PC-3 (cell line): ENCODE measurements around the gene ESR1. TPM values are rescaled to one million over a fixed set of nuclear protein-coding genes. Genes with fewer than 3 reads are reported as not detected.

Source experiments
- ATAC-seq: fragments of 200-7000 bp; cut with Tn5 transposase; 2 replicates; pipeline ENCODE4 v1.9.1; 2020; ENCODE audit warnings: mild to moderate bottlenecking, moderate library complexity
- BruUV-seq: library from RNA; stranded (reverse); fragments of 400-500 nt; replicated peaks from 2 replicates; lab custom pipeline; 2021; lab: Mats Ljungman, UMichigan
- CTCF ChIA-PET: fragments of 300-600 bp; sonication (Branson Sonifier 250); formaldehyde crosslinking; loops from one replicate; lab custom pipeline; 2022; ENCODE audit warnings: antibody characterized with exemption; lab: Charles Lee
- POLR2A ChIA-PET: fragments of 300-600 bp; sonication (Branson Sonifier 250); formaldehyde crosslinking; loops from one replicate; lab custom pipeline; 2022; ENCODE audit warnings: antibody characterized with exemption; ENCODE audit not compliant: unreplicated experiment; lab: Charles Lee
- DNase-seq: peaks from one replicate; pipeline ENCODE4 v3.0.0-alpha.2; 2015
- H2AFZ ChIP-seq: fragments of 300-600 bp; sonication (generic); 2 replicates; pipeline ENCODE4 v1.6.0; 2016; ENCODE audit warnings: antibody characterized with exemption, low read length
- H3F3A ChIP-seq: fragments of 300-600 bp; sonication (generic); one replicate; pipeline ENCODE4 v1.6.0; 2017; ENCODE audit warnings: antibody characterized with exemption, low read length, control low read depth, mild to moderate bottlenecking; ENCODE audit not compliant: unreplicated experiment
- H3K27ac ChIP-seq: fragments of 300-600 bp; sonication (generic); 2 replicates; pipeline ENCODE4 v1.5.1; 2016; ENCODE audit warnings: mild to moderate bottlenecking, low read length
- H3K27me3 ChIP-seq: fragments of 300-600 bp; sonication (generic); 2 replicates; pipeline ENCODE4 v1.6.1; 2016; ENCODE audit warnings: low read length, mixed read lengths
- H3K36me3 ChIP-seq: fragments of 300-600 bp; sonication (generic); 2 replicates; pipeline ENCODE4 v1.6.1; 2016; ENCODE audit warnings: low read depth, mixed run types, low read length, mixed read lengths
- H3K4me1 ChIP-seq: fragments of 300-600 bp; sonication (generic); 2 replicates; pipeline ENCODE4 v1.5.1; 2016; ENCODE audit warnings: low read length; ENCODE audit not compliant: insufficient read depth
- H3K4me2 ChIP-seq: fragments of 300-600 bp; sonication (generic); 2 replicates; pipeline ENCODE4 v1.6.0; 2016; ENCODE audit warnings: low read length
- H3K4me3 ChIP-seq: fragments of 300-600 bp; sonication (generic); 2 replicates; pipeline ENCODE4 v1.5.1; 2016; ENCODE audit warnings: mild to moderate bottlenecking, low read length, mixed read lengths
- H3K79me2 ChIP-seq: fragments of 300-600 bp; sonication (generic); 2 replicates; pipeline ENCODE4 v1.6.1; 2017; ENCODE audit warnings: low read length, mixed read lengths
- H3K9ac ChIP-seq: fragments of 300-600 bp; sonication (generic); 2 replicates; pipeline ENCODE4 v1.6.0; 2016; ENCODE audit warnings: mild to moderate bottlenecking, low read length
- H3K9me2 ChIP-seq: fragments of 300-600 bp; sonication (generic); replicated peaks from 2 replicates; pipeline ENCODE4 v1.6.1; 2016; ENCODE audit warnings: mixed run types, low read length, mixed read lengths
- H3K9me3 ChIP-seq: fragments of 300-600 bp; sonication (generic); 2 replicates; pipeline ENCODE4 v1.6.1; 2016; ENCODE audit warnings: low read length, mixed read lengths
- H4K20me1 ChIP-seq: fragments of 300-600 bp; sonication (generic); 2 replicates; pipeline ENCODE4 v1.6.1; 2016; ENCODE audit warnings: low read length, mixed read lengths
- CTCF ChIP-seq: fragments of 300-600 bp; sonication (generic); conservative IDR thresholded peaks from 2 replicates; pipeline ENCODE4 v1.5.1; 2017; ENCODE audit warnings: antibody characterized with exemption, low read depth, mild to moderate bottlenecking, low read length
- EZH2 ChIP-seq: fragments of 300-600 bp; sonication (generic); IDR thresholded peaks from one replicate; pipeline ENCODE4 v1.6.1; 2017; ENCODE audit warnings: antibody characterized with exemption, mild to moderate bottlenecking, low read length; ENCODE audit not compliant: unreplicated experiment
- EZH2phosphoT487 ChIP-seq: fragments of 300-600 bp; sonication (generic); IDR thresholded peaks from 2 replicates; pipeline ENCODE4 v1.6.1; 2018; ENCODE audit warnings: mild to moderate bottlenecking, antibody characterized with exemption, low read length, borderline replicate concordance
- intact Hi-C: fragments of 100-400 bp; cut with micrococcal nuclease; formaldehyde crosslinking; loops from 2 replicates; pipeline ENCODE4 v1.9.0; 2023
- total RNA-seq: library from RNA; depleted of rRNA; stranded (reverse); fragments of >200 nt; gene quantifications from 2 replicates; pipeline ENCODE4 v1.2.3, GENCODE V29; 2014

ESR1 gene
- total RNA-seq, 1 experiment from 2014 or later = 5.9 TPM

- no peaks in the 10 kb centered on the region for H3F3A ChIP-seq
- BruUV-seq = no TSS peak
- no peaks in the 10 kb centered on the region for H3K36me3 ChIP-seq
- DNase-seq (no peak), ATAC-seq (no peak)
- no peaks in the 10 kb centered on the region for H4K20me1 ChIP-seq
- intact Hi-C loops = no loop called here
- no peak overlapping the region for H3K4me2 ChIP-seq
- ChIA-PET CTCF (no interaction called here), POLR2A (no interaction called here)
- H3K9me3 ChIP-seq = no peaks in the 10 kb centered on the region
- no peak overlapping the region for H2AFZ ChIP-seq
- no peak overlapping the region for H3K27ac ChIP-seq
- H3K79me2 ChIP-seq = no peaks in the 10 kb centered on the region
- no peak for TF ChIP-seq CTCF
- TF ChIP-seq EZH2phosphoT487 = no peak
- no peak for TF ChIP-seq EZH2
- H3K9me2 ChIP-seq = no peaks in the 10 kb centered on the region
- no peaks in the 10 kb centered on the region for H3K4me1 ChIP-seq
- no peak overlapping the region for H3K9ac ChIP-seq
- H3K27me3 ChIP-seq = no peaks in the 10 kb centered on the region
- H3K4me3 ChIP-seq = no peak overlapping the region
Observed at GRCh38 chr6:152166897-152167296, 359.4 kb downstream of the ESR1 start.

- TF ChIP-seq EZH2 (no peak), EZH2phosphoT487 (no peak), CTCF (no peak)
- ATAC-seq (no peak), DNase-seq (no peak)
- no peaks in the 10 kb centered on the region for H3K79me2 ChIP-seq
- H3F3A ChIP-seq = no peaks in the 10 kb centered on the region
- no peaks in the 10 kb centered on the region for H3K9me3 ChIP-seq
- intact Hi-C loops = no loop called here
- H3K4me1 ChIP-seq = no peaks in the 10 kb centered on the region
- no peak overlapping the region for H2AFZ ChIP-seq
- H3K27me3 ChIP-seq = no peaks in the 10 kb centered on the region
- H3K9me2 ChIP-seq = no peaks in the 10 kb centered on the region
- H3K9ac ChIP-seq = no peak overlapping the region
- no peaks in the 10 kb centered on the region for H4K20me1 ChIP-seq
- H3K27ac ChIP-seq = no peak overlapping the region
- POLR2A ChIA-PET = no interaction called here
- no peak overlapping the region for H3K4me2 ChIP-seq
- no peak overlapping the region for H3K4me3 ChIP-seq
- CTCF ChIA-PET = no interaction called here
- no peaks in the 10 kb centered on the region for H3K36me3 ChIP-seq
- no TSS peak for BruUV-seq
Observed at GRCh38 chr6:152167641-152168603, 360.4 kb downstream of the ESR1 start.

GRCh38 chr6:152170313-152170701 lies 362.8 kb downstream of the ESR1 start:
- Histone ChIP-seq H3K27ac (no peak overlapping the region), H3K4me1 (peaks cover 16% of the 10 kb centered on the region), H4K20me1 (no peaks in the 10 kb centered on the region), H3K9me3 (no peaks in the 10 kb centered on the region), H3K4me3 (no peak overlapping the region), H3K4me2 (no peak overlapping the region), H3K27me3 (no peaks in the 10 kb centered on the region), H3F3A (no peaks in the 10 kb centered on the region), H3K36me3 (no peaks in the 10 kb centered on the region), H3K9me2 (no peaks in the 10 kb centered on the region), H3K79me2 (no peaks in the 10 kb centered on the region), H3K9ac (no peak overlapping the region), H2AFZ (no peak overlapping the region)
- no TSS peak for BruUV-seq
- ChIA-PET POLR2A (no interaction called here), CTCF (no interaction called here)
- TF ChIP-seq EZH2 (no peak), CTCF (no peak), EZH2phosphoT487 (no peak)
- intact Hi-C loops = no loop called here
- DNase-seq = no peak
- no peak for ATAC-seq
